Measurements from ENCODE around the gene FOXP1. TPM values are rescaled to one million over a fixed set of nuclear protein-coding genes. Genes with fewer than 3 reads are reported as not detected.
A peak's percentile ranks its signal among the peaks of the same experiment; 100 is the strongest.

FOXP1 gene
- total and polyA plus RNA-seq, 3 experiments from 2014 or later: 142 to 185 (median 147) TPM

DNA sequence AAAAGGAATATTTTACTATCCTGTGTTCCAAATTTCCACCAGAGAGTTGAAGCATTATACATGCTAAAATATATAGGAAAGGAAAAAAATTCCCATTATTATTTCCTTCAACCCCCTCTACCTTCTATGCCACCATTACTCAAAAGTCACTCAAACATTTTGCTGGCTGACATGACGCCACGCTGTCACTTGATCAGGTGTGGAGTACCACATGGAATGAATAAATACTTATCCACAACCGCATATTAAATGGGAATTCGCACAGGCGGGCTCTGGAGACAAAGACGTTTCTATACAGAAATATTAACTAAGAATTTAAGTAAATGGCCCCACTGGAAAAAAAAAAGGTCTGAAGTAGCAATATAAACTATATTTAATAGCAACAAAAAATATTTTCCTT lies 266.4 kb downstream of the FOXP1 start:
- CTCF ChIA-PET: no interaction called here
- H3K4me1 Mint-ChIP-seq: peaks cover 18 to 43% (median 24%) of the 10 kb centered on the region in 3 donors
- no peaks in the 10 kb centered on the region for H3K9me3 Mint-ChIP-seq
- H3K27me3 Mint-ChIP-seq: no peaks in the 10 kb centered on the region
- Histone ChIP-seq H3K27me3 (ENCODE audit: insufficient read depth, low read length, poor library complexity, severe bottlenecking) (no peaks in the 10 kb centered on the region), H3K27ac (ENCODE audit: low read depth, low read length) (no peak overlapping the region), H3K4me1 (ENCODE audit: insufficient read depth, low read length) (peaks cover 32% of the 10 kb centered on the region), H3K9me3 (ENCODE audit: low read length) (no peaks in the 10 kb centered on the region), H3K4me3 (ENCODE audit: low read length) (no peak overlapping the region), H3K36me3 (ENCODE audit: insufficient read depth, low read length) (no peaks in the 10 kb centered on the region)
- no peak overlapping the region for H3K4me3 Mint-ChIP-seq
- peaks cover 0 to 8% (median 2%) of the 10 kb centered on the region in 3 donors for H3K36me3 Mint-ChIP-seq
- POLR2A ChIA-PET: no interaction called here
- H3K27ac Mint-ChIP-seq: no peak overlapping the region
- DNase-seq: no peak

DNA sequence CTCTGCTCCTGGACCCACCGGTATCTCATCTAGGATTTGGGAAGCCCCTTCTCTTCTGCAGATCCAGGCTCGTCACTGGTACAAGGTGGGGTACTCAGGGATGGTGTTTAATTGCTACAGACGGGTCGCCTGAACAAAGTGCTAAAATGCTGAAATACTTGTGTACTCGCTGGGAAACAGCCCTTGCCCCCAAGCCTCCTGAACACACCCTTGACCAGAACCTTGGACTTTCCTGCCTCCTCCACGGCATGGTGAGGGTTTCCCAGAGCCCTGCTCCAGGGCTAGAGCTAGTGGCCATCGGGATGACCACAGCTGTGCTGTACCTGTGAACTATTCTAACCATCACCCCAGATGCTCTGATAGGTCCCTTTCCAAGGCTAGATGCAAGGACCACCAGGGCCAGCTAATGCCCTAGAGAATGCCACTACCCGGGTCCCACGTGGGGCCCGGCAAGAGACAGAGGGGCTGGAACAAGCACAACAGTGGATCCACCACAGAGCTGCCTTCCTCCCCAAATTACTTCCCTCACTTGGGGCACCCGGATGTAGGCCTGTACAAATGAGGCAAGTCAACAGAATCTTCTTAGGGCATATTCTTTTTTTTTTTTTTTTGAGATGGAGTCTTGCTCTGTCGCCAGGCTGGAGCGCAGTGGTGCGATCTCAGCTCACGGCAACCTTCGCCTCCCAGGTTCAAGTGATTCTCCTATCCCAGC lies 267.3 kb downstream of the FOXP1 start:
- no peaks in the 10 kb centered on the region for H3K9me3 ChIP-seq (ENCODE audit: low read length)
- H3K4me1 ChIP-seq (ENCODE audit: insufficient read depth, low read length): peaks cover 32% of the 10 kb centered on the region
- Mint-ChIP-seq H3K4me1 (peaks cover 22 to 48% (median 32%) of the 10 kb centered on the region in 3 donors), H3K36me3 (peaks cover 0 to 9% (median 2%) of the 10 kb centered on the region in 3 donors), H3K27me3 (no peaks in the 10 kb centered on the region), H3K9me3 (no peaks in the 10 kb centered on the region), H3K27ac (peak overlapping the region in 6 of 8 donors; percentile 21 to 59 (median 47)), H3K4me3 (peak overlapping the region in 1 of 7 donors; percentile 44)
- no peak overlapping the region for H3K4me3 ChIP-seq (ENCODE audit: low read length)
- peak in 1 of 5 donors; percentile 32 for DNase-seq
- no peak overlapping the region for H3K27ac ChIP-seq (ENCODE audit: low read depth, low read length)
- H3K27me3 ChIP-seq (ENCODE audit: insufficient read depth, low read length, poor library complexity, severe bottlenecking): no peaks in the 10 kb centered on the region
- H3K36me3 ChIP-seq (ENCODE audit: insufficient read depth, low read length): no peaks in the 10 kb centered on the region
- ChIA-PET POLR2A (no interaction called here), CTCF (no interaction called here)

GRCh38 chr3:71315431-71315830 lies 268.1 kb downstream of the FOXP1 start:
- H3K4me1 Mint-ChIP-seq: peaks cover 26 to 56% (median 38%) of the 10 kb centered on the region in 3 donors
- H3K4me3 Mint-ChIP-seq: no peak overlapping the region
- Histone ChIP-seq H3K4me1 (ENCODE audit: insufficient read depth, low read length) (peaks cover 35% of the 10 kb centered on the region), H3K27ac (ENCODE audit: low read depth, low read length) (no peak overlapping the region), H3K27me3 (ENCODE audit: insufficient read depth, low read length, poor library complexity, severe bottlenecking) (no peaks in the 10 kb centered on the region), H3K36me3 (ENCODE audit: insufficient read depth, low read length) (no peaks in the 10 kb centered on the region), H3K4me3 (ENCODE audit: low read length) (no peak overlapping the region), H3K9me3 (ENCODE audit: low read length) (no peaks in the 10 kb centered on the region)
- peaks cover 0 to 14% (median 2%) of the 10 kb centered on the region in 3 donors for H3K36me3 Mint-ChIP-seq
- peak overlapping the region in 4 of 8 donors; percentile 0 to 61 (median 15) for H3K27ac Mint-ChIP-seq
- H3K9me3 Mint-ChIP-seq: no peaks in the 10 kb centered on the region
- DNase-seq: no peak
- ChIA-PET CTCF (no interaction called here), POLR2A (interaction anchor here (0.6 kb wide), 1 partner anchor 130 kb away, joined by 3 read pairs; no protein-coding TSS in a partner anchor)
- H3K27me3 Mint-ChIP-seq: no peaks in the 10 kb centered on the region

GRCh38 chr3:71313844-71314243 lies 269.7 kb downstream of the FOXP1 start:
- ChIA-PET CTCF (no interaction called here), POLR2A (no interaction called here)
- Mint-ChIP-seq H3K4me1 (peaks cover 42 to 72% (median 53%) of the 10 kb centered on the region in 3 donors), H3K9me3 (no peaks in the 10 kb centered on the region), H3K27ac (peak overlapping the region in 1 of 8 donors; percentile 83), H3K36me3 (peaks cover 0 to 17% (median 4%) of the 10 kb centered on the region in 3 donors), H3K4me3 (no peak overlapping the region), H3K27me3 (no peaks in the 10 kb centered on the region)
- no peak for DNase-seq
- H3K4me3 ChIP-seq (ENCODE audit: low read length): no peak overlapping the region
- no peaks in the 10 kb centered on the region for H3K9me3 ChIP-seq (ENCODE audit: low read length)
- peaks cover 47% of the 10 kb centered on the region for H3K4me1 ChIP-seq (ENCODE audit: insufficient read depth, low read length)
- H3K36me3 ChIP-seq (ENCODE audit: insufficient read depth, low read length): no peaks in the 10 kb centered on the region
- H3K27me3 ChIP-seq (ENCODE audit: insufficient read depth, low read length, poor library complexity, severe bottlenecking): no peaks in the 10 kb centered on the region
- H3K27ac ChIP-seq (ENCODE audit: low read depth, low read length): no peak overlapping the region

DNA sequence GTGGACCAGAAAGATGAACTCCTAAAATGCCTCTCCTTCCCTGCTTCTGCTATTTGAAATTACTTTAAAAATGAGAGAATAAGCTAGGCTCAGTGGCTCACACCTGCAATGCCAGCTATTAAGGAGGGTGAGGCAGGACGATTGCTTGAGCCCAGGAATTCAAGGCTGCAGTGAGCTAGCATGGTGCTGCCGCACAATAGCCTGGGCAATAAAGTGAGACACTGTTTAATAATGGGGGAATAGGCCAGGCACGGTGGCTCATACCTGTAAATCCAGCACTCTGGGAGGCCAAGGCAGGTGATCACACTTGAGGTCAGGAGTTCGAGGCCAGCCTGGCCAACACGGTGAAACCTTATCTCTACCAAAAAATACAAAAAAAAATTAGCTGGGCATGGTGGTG lies 271.1 kb downstream of the FOXP1 start:
- ChIA-PET POLR2A (no interaction called here), CTCF (interaction anchor here (1.7 kb wide), 1 partner anchor 38 kb away, joined by 3 read pairs; no protein-coding TSS in a partner anchor)
- Mint-ChIP-seq H3K27ac (peak overlapping the region in 3 of 8 donors; percentile 15 to 57 (median 38)), H3K36me3 (peaks cover 0 to 17% (median 4%) of the 10 kb centered on the region in 3 donors), H3K4me1 (peaks cover 45 to 78% (median 58%) of the 10 kb centered on the region in 3 donors), H3K27me3 (no peaks in the 10 kb centered on the region), H3K4me3 (no peak overlapping the region), H3K9me3 (no peaks in the 10 kb centered on the region)
- H3K4me3 ChIP-seq (ENCODE audit: low read length): no peak overlapping the region
- H3K27me3 ChIP-seq (ENCODE audit: insufficient read depth, low read length, poor library complexity, severe bottlenecking): no peaks in the 10 kb centered on the region
- H3K27ac ChIP-seq (ENCODE audit: low read depth, low read length): no peak overlapping the region
- DNase-seq: no peak
- no peaks in the 10 kb centered on the region for H3K36me3 ChIP-seq (ENCODE audit: insufficient read depth, low read length)
- no peaks in the 10 kb centered on the region for H3K9me3 ChIP-seq (ENCODE audit: low read length)
- H3K4me1 ChIP-seq (ENCODE audit: insufficient read depth, low read length): peaks cover 47% of the 10 kb centered on the region

GRCh38 chr3:71311661-71312046 lies 271.9 kb downstream of the FOXP1 start:
- Mint-ChIP-seq H3K4me1 (peaks cover 41 to 77% (median 58%) of the 10 kb centered on the region in 3 donors), H3K4me3 (peak overlapping the region in 2 of 7 donors; percentile 1 to 4), H3K36me3 (peaks cover 0 to 18% (median 4%) of the 10 kb centered on the region in 3 donors), H3K27me3 (no peaks in the 10 kb centered on the region), H3K9me3 (no peaks in the 10 kb centered on the region), H3K27ac (peak overlapping the region in 5 of 8 donors; percentile 35 to 65 (median 49))
- Histone ChIP-seq H3K4me3 (ENCODE audit: low read length) (no peak overlapping the region), H3K36me3 (ENCODE audit: insufficient read depth, low read length) (no peaks in the 10 kb centered on the region), H3K9me3 (ENCODE audit: low read length) (no peaks in the 10 kb centered on the region), H3K27ac (ENCODE audit: low read depth, low read length) (no peak overlapping the region), H3K27me3 (ENCODE audit: insufficient read depth, low read length, poor library complexity, severe bottlenecking) (no peaks in the 10 kb centered on the region), H3K4me1 (ENCODE audit: insufficient read depth, low read length) (peaks cover 46% of the 10 kb centered on the region)
- ChIA-PET POLR2A (interaction anchor here (0.8 kb wide), 1 partner anchor 72 kb away, joined by 3 read pairs; no protein-coding TSS in a partner anchor), CTCF (interaction anchor here (1.7 kb wide), 1 partner anchor 37 kb away, joined by 3 read pairs; no protein-coding TSS in a partner anchor)
- no peak for DNase-seq

- H3K9me3 Mint-ChIP-seq: no peaks in the 10 kb centered on the region
- no peak overlapping the region for H3K4me3 ChIP-seq (ENCODE audit: low read length)
- H3K4me1 Mint-ChIP-seq: peaks cover 44 to 79% (median 61%) of the 10 kb centered on the region in 3 donors
- H3K36me3 Mint-ChIP-seq: peaks cover 0 to 17% (median 4%) of the 10 kb centered on the region in 3 donors
- H3K27me3 ChIP-seq (ENCODE audit: insufficient read depth, low read length, poor library complexity, severe bottlenecking): no peaks in the 10 kb centered on the region
- H3K27me3 Mint-ChIP-seq: no peaks in the 10 kb centered on the region
- H3K27ac Mint-ChIP-seq: peak overlapping the region in 2 of 8 donors; percentile 54 to 65
- POLR2A ChIA-PET: interaction anchor here (0.8 kb wide), 1 partner anchor 72 kb away, joined by 3 read pairs; no protein-coding TSS in a partner anchor
- CTCF ChIA-PET: no interaction called here
- H3K36me3 ChIP-seq (ENCODE audit: insufficient read depth, low read length): no peaks in the 10 kb centered on the region
- no peak overlapping the region for H3K27ac ChIP-seq (ENCODE audit: low read depth, low read length)
- DNase-seq: no peak
- H3K4me1 ChIP-seq (ENCODE audit: insufficient read depth, low read length): peaks cover 45% of the 10 kb centered on the region
- no peak overlapping the region for H3K4me3 Mint-ChIP-seq
- no peaks in the 10 kb centered on the region for H3K9me3 ChIP-seq (ENCODE audit: low read length)
Measured at GRCh38 chr3:71310980-71311660, 272.4 kb downstream of the FOXP1 start.

Measured in CD8-positive, alpha-beta memory T cell (primary cell).